ENCODE results near the gene JMJD1C. TPM values are rescaled to one million over a fixed set of nuclear protein-coding genes. Genes with fewer than 3 reads are reported as not detected.

Gene JMJD1C
- total RNA-seq, 1 experiment from 2014 or later: 180 TPM

GRCh38 chr10:63337455-63338251 lies 128.1 kb downstream of the JMJD1C start (continued):
- TF ChIP-seq FOXK1 (CRISPR knock-in tag; IDR thresholded peaks at IDR 0.05) (no peak), STAT6 (CRISPR knock-in tag; conservative IDR thresholded peaks at IDR 0.05; ENCODE audit: low read depth) (no peak), NR1H2 (CRISPR knock-in tag; IDR thresholded peaks at IDR 0.05) (no peak), SMAD4 (CRISPR knock-in tag; IDR thresholded peaks at IDR 0.05) (no peak), ETV6 (CRISPR knock-in tag; IDR thresholded peaks at IDR 0.05) (no peak)

DNA sequence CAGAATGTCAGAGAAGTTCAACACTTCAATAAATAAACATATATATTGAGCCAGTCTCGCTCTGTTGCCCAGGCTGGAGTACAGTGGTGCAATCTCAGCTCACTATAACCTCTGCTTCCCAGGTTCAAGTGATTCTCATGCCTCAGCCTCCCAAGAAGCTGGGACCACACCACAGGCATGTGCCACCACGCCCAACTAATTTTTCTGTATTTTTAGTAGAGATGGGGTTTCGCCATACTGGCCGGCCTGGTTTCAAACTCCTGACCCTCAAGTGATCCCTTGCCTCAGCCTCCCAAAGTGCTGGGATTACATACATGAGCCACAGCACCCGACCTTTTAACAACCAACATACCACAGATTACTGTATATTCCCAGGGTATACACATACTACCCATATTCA lies 134.2 kb downstream of the JMJD1C start:
- Mint-ChIP-seq H3K9me3 (no peaks in the 10 kb centered on the region), H3K36me3 (no peaks in the 10 kb centered on the region), H3K4me3 (no peak overlapping the region), H3K27ac (no peak overlapping the region), H3K27me3 (ENCODE audit: low read depth) (no peaks in the 10 kb centered on the region), H3K4me1 (no peaks in the 10 kb centered on the region)
- DNase-seq (ENCODE audit: low spot score) (no peak), ATAC-seq (no peak)
- ChIA-PET CTCF (no interaction called here), POLR2A (no interaction called here)
- TF ChIP-seq ZNF219 (CRISPR knock-in tag; IDR thresholded peaks at IDR 0.05; ENCODE audit: borderline replicate concordance) (no peak), GABPB1 (CRISPR knock-in tag; IDR thresholded peaks at IDR 0.05) (no peak), ZNF281 (CRISPR knock-in tag; IDR thresholded peaks at IDR 0.05) (no peak), NFE2L1 (CRISPR knock-in tag; IDR thresholded peaks at IDR 0.05) (no peak), ZNF671 (CRISPR knock-in tag; IDR thresholded peaks at IDR 0.05) (no peak), GRHL2 (CRISPR knock-in tag; IDR thresholded peaks at IDR 0.05; ENCODE audit: insufficient replicate concordance, severe bottlenecking) (no peak), ATF2 (CRISPR knock-in tag; IDR thresholded peaks at IDR 0.05; ENCODE audit: borderline replicate concordance, low read depth) (no peak), ZSCAN18 (CRISPR knock-in tag; IDR thresholded peaks at IDR 0.05) (no peak), HMGA2 (CRISPR knock-in tag; IDR thresholded peaks at IDR 0.05) (no peak), RELA (CRISPR knock-in tag; IDR thresholded peaks at IDR 0.05; ENCODE audit: borderline replicate concordance) (no peak), SMAD4 (CRISPR knock-in tag; IDR thresholded peaks at IDR 0.05) (no peak), MYBL2 (CRISPR knock-in tag; IDR thresholded peaks at IDR 0.05) (no peak), TEAD4 (CRISPR knock-in tag; IDR thresholded peaks at IDR 0.05) (no peak), NR2C2 (CRISPR knock-in tag; IDR thresholded peaks at IDR 0.05) (no peak)
- TF ChIP-seq, protein P1, sequence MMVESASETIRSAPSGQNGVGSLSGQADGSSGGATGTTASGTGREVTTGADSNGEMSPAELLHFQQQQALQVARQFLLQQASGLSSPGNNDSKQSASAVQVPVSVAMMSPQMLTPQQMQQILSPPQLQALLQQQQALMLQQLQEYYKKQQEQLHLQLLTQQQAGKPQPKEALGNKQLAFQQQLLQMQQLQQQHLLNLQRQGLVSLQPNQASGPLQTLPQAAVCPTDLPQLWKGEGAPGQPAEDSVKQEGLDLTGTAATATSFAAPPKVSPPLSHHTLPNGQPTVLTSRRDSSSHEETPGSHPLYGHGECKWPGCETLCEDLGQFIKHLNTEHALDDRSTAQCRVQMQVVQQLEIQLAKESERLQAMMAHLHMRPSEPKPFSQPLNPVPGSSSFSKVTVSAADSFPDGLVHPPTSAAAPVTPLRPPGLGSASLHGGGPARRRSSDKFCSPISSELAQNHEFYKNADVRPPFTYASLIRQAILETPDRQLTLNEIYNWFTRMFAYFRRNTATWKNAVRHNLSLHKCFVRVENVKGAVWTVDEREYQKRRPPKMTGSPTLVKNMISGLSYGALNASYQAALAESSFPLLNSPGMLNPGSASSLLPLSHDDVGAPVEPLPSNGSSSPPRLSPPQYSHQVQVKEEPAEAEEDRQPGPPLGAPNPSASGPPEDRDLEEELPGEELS (CRISPR knock-in tag; IDR thresholded peaks at IDR 0.05): no peak
- TF ChIP-seq, protein P2, sequence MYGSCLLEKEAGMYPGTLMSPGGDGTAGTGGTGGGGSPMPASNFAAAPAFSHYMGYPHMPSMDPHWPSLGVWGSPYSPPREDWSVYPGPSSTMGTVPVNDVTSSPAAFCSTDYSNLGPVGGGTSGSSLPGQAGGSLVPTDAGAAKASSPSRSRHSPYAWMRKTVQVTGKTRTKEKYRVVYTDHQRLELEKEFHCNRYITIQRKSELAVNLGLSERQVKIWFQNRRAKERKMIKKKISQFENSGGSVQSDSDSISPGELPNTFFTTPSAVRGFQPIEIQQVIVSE (CRISPR knock-in tag; IDR thresholded peaks at IDR 0.05; ENCODE audit: borderline replicate concordance): no peak
- TF ChIP-seq, protein P3, sequence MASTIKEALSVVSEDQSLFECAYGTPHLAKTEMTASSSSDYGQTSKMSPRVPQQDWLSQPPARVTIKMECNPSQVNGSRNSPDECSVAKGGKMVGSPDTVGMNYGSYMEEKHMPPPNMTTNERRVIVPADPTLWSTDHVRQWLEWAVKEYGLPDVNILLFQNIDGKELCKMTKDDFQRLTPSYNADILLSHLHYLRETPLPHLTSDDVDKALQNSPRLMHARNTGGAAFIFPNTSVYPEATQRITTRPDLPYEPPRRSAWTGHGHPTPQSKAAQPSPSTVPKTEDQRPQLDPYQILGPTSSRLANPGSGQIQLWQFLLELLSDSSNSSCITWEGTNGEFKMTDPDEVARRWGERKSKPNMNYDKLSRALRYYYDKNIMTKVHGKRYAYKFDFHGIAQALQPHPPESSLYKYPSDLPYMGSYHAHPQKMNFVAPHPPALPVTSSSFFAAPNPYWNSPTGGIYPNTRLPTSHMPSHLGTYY (CRISPR knock-in tag; IDR thresholded peaks at IDR 0.05): no peak
- TF ChIP-seq, protein P4, sequence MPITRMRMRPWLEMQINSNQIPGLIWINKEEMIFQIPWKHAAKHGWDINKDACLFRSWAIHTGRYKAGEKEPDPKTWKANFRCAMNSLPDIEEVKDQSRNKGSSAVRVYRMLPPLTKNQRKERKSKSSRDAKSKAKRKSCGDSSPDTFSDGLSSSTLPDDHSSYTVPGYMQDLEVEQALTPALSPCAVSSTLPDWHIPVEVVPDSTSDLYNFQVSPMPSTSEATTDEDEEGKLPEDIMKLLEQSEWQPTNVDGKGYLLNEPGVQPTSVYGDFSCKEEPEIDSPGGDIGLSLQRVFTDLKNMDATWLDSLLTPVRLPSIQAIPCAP (CRISPR knock-in tag; IDR thresholded peaks at IDR 0.05): no peak
